ENCODE measurements around the gene IFT57. TPM values are rescaled to one million over a fixed set of nuclear protein-coding genes. Genes with fewer than 3 reads are reported as not detected.

IFT57 gene
- polyA plus RNA-seq, 1 donor from 2014 or later = 70.7 TPM

- Histone ChIP-seq H3K9me3 (ENCODE audit: low read length) (no peaks in the 10 kb centered on the region), H3K79me2 (replicated peaks; ENCODE audit: insufficient read depth, low read length) (no peaks in the 10 kb centered on the region), H4K20me1 (ENCODE audit: insufficient read depth) (no peaks in the 10 kb centered on the region), H3K27ac (ENCODE audit: low read length) (no peak overlapping the region), H2AFZ (ENCODE audit: low read depth, low read length) (no peak overlapping the region), H3K4me2 (ENCODE audit: low read length) (no peak overlapping the region), H3K4me3 (ENCODE audit: low read length) (no peak overlapping the region), H3K9me2 (ENCODE audit: insufficient read depth, low read length) (no peaks in the 10 kb centered on the region), H3K9ac (ENCODE audit: low read length) (no peak overlapping the region), H3K36me3 (ENCODE audit: insufficient read depth, low read length) (no peaks in the 10 kb centered on the region), H3F3A (ENCODE audit: insufficient read depth, low read length, poor library complexity, severe bottlenecking) (no peaks in the 10 kb centered on the region), H3K27me3 (ENCODE audit: insufficient read depth, low read depth, low read length) (no peaks in the 10 kb centered on the region)
- TF ChIP-seq RAD21 (conservative IDR thresholded peaks at IDR 0.05) (no peak), EP300 (conservative IDR thresholded peaks at IDR 0.05; ENCODE audit: poor library complexity, severe bottlenecking) (no peak), MXI1 (conservative IDR thresholded peaks at IDR 0.05; ENCODE audit: poor library complexity, severe bottlenecking) (no peak), REST (IDR thresholded peaks at IDR 0.05; ENCODE audit: borderline replicate concordance) (no peak), TAF1 (IDR thresholded peaks at IDR 0.05; ENCODE audit: low read depth) (no peak), SMC3 (conservative IDR thresholded peaks at IDR 0.05; ENCODE audit: poor library complexity) (no peak), EZH2 (IDR thresholded peaks at IDR 0.05; ENCODE audit: borderline replicate concordance, insufficient read depth, low read length, poor library complexity, severe bottlenecking) (no peak), POLR2AphosphoS5 (IDR thresholded peaks at IDR 0.05) (no peak)
- TF ChIP-seq, protein P1, sequence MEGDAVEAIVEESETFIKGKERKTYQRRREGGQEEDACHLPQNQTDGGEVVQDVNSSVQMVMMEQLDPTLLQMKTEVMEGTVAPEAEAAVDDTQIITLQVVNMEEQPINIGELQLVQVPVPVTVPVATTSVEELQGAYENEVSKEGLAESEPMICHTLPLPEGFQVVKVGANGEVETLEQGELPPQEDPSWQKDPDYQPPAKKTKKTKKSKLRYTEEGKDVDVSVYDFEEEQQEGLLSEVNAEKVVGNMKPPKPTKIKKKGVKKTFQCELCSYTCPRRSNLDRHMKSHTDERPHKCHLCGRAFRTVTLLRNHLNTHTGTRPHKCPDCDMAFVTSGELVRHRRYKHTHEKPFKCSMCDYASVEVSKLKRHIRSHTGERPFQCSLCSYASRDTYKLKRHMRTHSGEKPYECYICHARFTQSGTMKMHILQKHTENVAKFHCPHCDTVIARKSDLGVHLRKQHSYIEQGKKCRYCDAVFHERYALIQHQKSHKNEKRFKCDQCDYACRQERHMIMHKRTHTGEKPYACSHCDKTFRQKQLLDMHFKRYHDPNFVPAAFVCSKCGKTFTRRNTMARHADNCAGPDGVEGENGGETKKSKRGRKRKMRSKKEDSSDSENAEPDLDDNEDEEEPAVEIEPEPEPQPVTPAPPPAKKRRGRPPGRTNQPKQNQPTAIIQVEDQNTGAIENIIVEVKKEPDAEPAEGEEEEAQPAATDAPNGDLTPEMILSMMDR (IDR thresholded peaks at IDR 0.05; ENCODE audit: poor library complexity, severe bottlenecking) = no peak
Observed at GRCh38 chr3:108159865-108160264, 62.4 kb downstream of the IFT57 start.

GRCh38 chr3:108159105-108159504 is 63.1 kb downstream of the IFT57 start:
- Histone ChIP-seq H3K4me3 (ENCODE audit: low read length) (no peak overlapping the region), H3K27me3 (ENCODE audit: insufficient read depth, low read depth, low read length) (no peaks in the 10 kb centered on the region), H4K20me1 (ENCODE audit: insufficient read depth) (no peaks in the 10 kb centered on the region), H3K9ac (ENCODE audit: low read length) (no peak overlapping the region), H3K27ac (ENCODE audit: low read length) (no peak overlapping the region), H3K4me2 (ENCODE audit: low read length) (no peak overlapping the region), H3K9me2 (ENCODE audit: insufficient read depth, low read length) (no peaks in the 10 kb centered on the region), H3K9me3 (ENCODE audit: low read length) (no peaks in the 10 kb centered on the region), H3K79me2 (replicated peaks; ENCODE audit: insufficient read depth, low read length) (no peaks in the 10 kb centered on the region), H3F3A (ENCODE audit: insufficient read depth, low read length, poor library complexity, severe bottlenecking) (no peaks in the 10 kb centered on the region), H2AFZ (ENCODE audit: low read depth, low read length) (no peak overlapping the region), H3K36me3 (ENCODE audit: insufficient read depth, low read length) (no peaks in the 10 kb centered on the region)
- TF ChIP-seq EZH2 (IDR thresholded peaks at IDR 0.05; ENCODE audit: borderline replicate concordance, insufficient read depth, low read length, poor library complexity, severe bottlenecking) (no peak), EP300 (conservative IDR thresholded peaks at IDR 0.05; ENCODE audit: poor library complexity, severe bottlenecking) (no peak), RAD21 (conservative IDR thresholded peaks at IDR 0.05) (no peak), TAF1 (IDR thresholded peaks at IDR 0.05; ENCODE audit: low read depth) (no peak), REST (IDR thresholded peaks at IDR 0.05; ENCODE audit: borderline replicate concordance) (no peak), MXI1 (conservative IDR thresholded peaks at IDR 0.05; ENCODE audit: poor library complexity, severe bottlenecking) (no peak), POLR2AphosphoS5 (IDR thresholded peaks at IDR 0.05) (no peak), SMC3 (conservative IDR thresholded peaks at IDR 0.05; ENCODE audit: poor library complexity) (no peak)
- TF ChIP-seq, protein P1 (IDR thresholded peaks at IDR 0.05; ENCODE audit: poor library complexity, severe bottlenecking) = no peak

Data from neural cell (in vitro differentiated cells).